NCI-H526 (cell line): ENCODE measurements around the gene ARID1B.

Experiments
- DNase-seq, 2 experiments: peaks; one replicate each; lab custom pipeline; 2025; lab: John Stamatoyannopoulos, UW

Gene ARID1B

GRCh38 chr6:157213426-157213825, 436.2 kb downstream of the ARID1B start:
- DNase-seq, result no peak

DNA sequence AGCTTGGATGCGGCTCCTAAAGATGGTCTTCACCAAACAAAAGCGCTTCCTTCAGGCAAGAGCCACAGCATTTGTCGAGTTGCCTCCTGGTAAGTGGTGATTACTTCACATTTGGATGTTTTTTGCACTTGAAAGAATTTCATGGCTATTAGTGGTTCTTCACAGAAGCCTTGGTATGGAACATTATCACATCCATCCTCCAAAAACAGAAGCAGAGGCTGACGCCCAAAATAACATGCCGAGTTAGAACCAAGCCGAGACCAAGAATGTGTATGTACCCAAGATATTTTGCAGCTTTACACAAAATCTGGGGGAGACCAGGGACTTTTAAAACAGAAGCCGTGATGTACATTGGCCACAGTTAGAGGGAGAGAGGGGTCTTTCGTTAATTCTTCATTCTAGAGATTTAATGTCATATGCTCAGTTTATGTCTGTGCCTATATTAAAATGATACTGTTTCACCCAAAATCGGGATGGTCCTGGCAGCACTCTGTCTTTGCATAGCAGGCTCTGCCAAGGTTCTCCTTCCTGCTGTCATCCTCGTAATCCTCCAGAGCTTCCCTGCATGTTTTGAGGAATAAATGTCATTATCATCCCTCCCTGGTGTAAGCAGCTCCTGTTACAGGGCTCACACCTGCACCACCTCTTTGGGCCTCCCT, 436.9 kb downstream of the ARID1B start:
- no peak for DNase-seq

DNA sequence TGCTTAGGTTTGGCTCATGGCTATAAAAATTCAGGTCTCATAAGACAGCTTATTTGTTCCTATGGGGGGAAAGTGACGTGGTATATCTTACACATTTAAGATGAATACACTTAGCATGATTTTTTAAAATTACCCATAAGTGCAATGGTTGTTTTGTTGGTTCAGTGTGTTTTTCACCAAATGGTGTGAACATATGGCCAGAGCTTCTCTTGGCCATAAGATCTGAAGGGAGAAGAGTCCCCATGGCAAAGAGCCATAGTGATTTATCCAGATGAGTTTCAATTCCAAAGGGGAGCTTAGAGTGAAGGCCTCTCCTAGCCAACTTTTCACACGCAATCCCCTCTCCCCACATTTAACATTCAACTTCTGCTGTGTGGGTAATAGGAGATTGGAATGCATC, 438.5 kb downstream of the ARID1B start:
- DNase-seq, result no peak

- no peak for DNase-seq
These were observed 439.4 kb downstream of the ARID1B start for GRCh38 chr6:157216570-157216969.

DNA sequence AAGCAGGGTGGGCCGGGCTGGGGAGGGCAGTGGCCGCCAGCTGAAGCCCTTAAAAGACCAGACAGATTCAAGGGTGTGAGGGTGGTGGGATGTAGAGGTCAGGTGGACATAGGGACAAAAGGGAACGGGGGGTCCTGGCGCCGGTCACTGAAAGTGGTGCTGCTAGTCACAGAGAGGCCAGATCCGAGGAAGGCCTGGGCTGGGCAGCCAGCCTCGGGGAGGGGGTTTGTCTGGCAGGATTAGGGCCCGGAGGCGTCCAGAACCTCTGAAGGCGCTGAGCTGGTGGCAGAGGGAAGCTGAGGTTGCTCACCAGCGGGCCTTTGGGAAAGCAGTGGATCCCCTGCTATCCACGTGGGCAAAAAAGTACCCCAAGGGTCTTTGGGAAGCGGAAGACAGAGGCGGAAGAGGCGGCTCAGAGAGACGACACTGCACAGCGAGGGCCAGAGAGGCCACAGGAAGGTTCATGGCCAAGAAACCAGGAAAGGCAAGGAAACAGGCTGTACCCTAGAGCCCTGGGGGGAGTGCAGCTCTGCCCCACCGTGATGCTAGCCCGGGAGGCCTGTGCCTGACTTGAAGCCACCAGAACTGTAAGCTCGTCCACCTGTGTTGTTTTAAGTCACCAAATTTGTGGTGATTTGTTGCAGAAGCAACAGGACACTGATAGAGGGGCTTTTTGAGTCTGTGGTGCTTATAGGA, 440.2 kb downstream of the ARID1B start:
- no peak for DNase-seq

DNA sequence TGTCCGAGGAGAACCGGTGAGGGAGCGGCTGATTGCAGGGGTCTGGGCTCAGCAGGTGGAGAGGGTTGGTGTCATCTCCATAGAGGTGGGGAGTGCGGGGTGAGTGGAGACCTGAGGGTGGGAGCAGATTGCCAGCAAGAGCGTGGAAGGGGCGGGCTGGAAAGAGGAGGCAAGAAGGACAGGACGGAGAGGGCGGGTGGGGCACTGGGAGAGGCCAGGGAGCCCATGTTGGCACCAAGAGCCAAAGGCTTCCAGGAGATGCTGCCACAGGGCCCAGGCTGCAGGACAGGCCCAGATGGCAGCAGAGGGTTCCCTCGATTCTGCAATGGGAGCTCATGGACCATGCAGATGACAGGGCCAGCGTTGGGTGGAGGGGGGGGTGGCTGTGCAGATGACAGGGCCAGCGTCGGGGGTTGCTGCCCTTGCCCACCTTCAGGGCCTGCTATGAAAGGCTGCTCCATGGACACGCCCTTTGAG, 440.8 kb downstream of the ARID1B start:
- DNase-seq, result no peak

GRCh38 chr6:157218371-157219198, 441.4 kb downstream of the ARID1B start:
- no peak for DNase-seq

GRCh38 chr6:157219201-157220200, 442.3 kb downstream of the ARID1B start:
- DNase-seq, result no peak

- no peak for DNase-seq
These were observed 443.3 kb downstream of the ARID1B start for GRCh38 chr6:157220485-157220884.

- DNase-seq, result peak; percentile 65 to 90
These were observed 444.1 kb downstream of the ARID1B start for GRCh38 chr6:157221049-157221816.

DNA sequence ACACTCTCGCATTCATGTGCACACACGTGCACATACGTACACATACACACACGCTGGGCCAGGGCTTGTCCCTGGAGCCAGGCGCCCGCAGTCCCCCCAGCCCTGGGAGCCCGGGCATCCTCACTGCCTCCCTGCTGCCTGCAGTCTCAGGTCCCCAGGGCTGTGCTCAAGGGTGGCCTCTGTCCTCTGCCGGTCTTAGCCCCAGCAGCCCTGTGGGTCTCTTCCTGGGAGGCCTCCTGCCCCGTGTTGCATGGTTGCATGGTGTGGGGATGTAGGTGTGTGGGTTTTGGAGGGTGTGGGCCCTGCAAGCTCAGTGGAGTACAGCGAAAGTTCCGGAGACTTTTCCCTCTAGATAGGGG, 444.6 kb downstream of the ARID1B start:
- no peak for DNase-seq

GRCh38 chr6:157222201-157222981, 445.2 kb downstream of the ARID1B start:
- no peak for DNase-seq

DNA sequence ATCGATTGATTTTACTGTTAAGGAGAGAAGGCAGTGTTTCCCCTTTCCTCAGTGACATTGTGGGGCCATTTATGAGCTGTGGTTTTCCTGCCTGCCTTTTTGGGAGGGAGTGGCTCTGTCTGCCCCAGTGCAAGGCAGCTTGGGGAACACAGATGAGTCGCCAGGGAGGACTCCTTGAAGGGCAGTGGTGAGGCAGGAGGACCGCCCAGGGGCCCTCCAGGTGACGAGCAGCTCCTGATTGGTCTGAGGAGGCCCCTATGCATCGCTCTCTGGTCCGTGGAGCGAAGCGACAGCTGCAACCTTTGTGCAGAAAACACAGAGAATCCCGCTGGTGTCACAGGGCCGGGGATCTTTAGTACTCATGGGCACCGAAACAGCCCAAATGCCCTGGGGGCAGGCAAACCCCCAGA, 445.8 kb downstream of the ARID1B start:
- DNase-seq, result no peak

DNA sequence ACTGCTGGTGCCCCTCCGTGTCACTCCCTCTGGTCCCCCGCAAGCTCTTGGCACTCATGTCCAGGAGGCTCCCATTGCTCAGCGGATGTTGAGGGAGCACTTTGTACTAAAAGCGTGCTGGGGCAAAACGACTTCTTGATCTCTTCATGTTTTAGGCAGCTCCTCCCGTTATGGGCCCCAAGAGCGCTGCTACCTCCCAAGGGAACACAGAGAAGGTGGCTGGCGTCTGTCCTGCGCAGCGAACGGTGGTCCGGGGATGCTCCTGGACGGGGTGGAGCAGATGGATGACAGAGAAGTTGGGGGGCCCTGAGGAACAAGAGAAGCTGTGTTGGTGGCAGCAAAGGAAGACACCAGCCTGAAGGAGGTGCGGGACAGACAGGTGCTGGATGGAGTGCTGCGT, 446.3 kb downstream of the ARID1B start:
- no peak for DNase-seq

DNA sequence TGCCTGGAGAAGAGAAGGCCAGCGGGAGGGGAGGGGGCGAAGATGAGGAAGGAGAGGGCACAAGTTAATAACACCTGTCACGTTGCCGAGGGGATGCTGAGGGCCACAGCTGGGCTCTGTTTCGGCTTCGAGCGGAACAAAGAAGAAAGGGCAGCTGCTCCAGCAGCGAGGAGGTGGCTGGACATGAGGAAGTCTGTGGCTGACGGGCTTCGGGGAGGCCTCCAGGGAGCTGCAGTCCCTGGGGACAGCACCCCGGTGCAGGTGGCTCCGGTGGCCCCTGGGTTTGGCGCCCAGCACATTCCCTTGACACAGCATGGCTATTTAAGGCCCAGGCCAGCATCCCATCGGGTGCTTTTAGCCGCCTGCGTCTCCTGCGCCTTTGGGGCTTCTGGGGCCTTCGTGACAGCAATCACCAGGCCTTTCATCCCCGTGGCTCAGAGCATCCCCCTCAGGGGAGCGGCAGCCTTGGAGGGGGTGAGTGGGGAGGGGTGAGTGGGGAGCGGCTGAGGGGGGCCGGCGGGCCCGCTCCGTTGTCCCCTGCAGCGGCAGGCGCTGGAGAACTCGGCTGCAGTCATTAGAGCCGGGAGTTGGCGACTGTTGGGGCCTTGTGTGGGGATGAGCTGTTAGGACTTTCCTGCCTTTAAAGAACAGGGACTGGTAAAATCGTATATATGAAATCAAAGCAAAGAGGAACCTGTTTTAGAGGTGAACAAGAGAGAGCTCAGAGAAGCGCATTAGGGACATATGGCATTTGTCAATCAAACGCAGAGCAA, 447.2 kb downstream of the ARID1B start:
- DNase-seq, result no peak

- DNase-seq, result no peak
These were observed 447.9 kb downstream of the ARID1B start for GRCh38 chr6:157224951-157225574.

GRCh38 chr6:157225575-157225995, 448.4 kb downstream of the ARID1B start:
- DNase-seq, result no peak

DNA sequence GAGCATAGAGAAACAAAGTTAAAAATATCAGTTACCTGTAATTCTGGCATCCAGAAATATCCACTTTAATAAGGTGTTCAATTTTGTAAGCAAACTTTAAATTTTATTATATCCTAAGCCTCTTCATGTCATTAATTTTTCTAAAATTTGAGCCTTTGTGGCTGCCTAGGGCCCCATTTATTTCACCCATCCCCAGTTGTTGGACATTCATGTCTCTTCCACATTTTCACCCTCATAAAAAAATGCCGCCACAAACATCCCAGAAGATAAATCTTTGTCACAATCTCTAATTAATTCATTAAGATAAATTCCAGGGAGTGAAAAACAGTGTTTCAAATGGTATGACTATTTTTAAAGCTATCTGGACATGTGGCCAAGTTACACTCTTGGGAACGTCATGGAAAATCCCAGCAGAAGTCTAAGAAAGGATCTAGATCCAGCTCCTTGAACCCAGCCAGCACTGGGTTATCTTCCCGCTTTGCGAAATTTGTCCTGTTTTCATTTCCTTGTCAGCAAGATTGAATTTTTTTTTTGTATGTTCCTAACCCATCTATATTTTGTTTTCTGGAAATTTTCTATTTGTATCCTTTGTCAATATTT, 448.9 kb downstream of the ARID1B start:
- no peak for DNase-seq
